RWPE1 (cell line): ENCODE measurements around the gene CFH.
A peak's percentile ranks its signal among the peaks of the same experiment; 100 is the strongest.

Source experiments
- CTCF ChIA-PET: fragments of 350-600 bp; sonication (Branson Sonifier 250); formaldehyde crosslinking; extraction: SDS; loops from one replicate; lab custom pipeline; 2021; lab: Yijun Ruan, JAX
- POLR2A ChIA-PET: fragments of 400-600 bp; formaldehyde crosslinking; extraction: SDS; loops from one replicate; lab custom pipeline; 2020; ENCODE audit warnings: antibody characterized with exemption; ENCODE audit not compliant: low non-redundant PET; lab: Yijun Ruan, JAX
- DNase-seq: peaks from one replicate; pipeline ENCODE4 v3.0.0; 2012; ENCODE audit warnings: low spot score
- H3K27ac ChIP-seq: fragments of 450-650 bp; 2 replicates; pipeline ENCODE4 v1.5.1; 2017
- CTCF ChIP-seq: fragments of 450-650 bp; conservative IDR thresholded peaks from 2 replicates; pipeline ENCODE4 v1.5.1; 2017; ENCODE audit warnings: low read depth, mild to moderate bottlenecking

The CFH gene

GRCh38 chr1:196659471-196659870, 7.6 kb downstream of the CFH start:
- CTCF ChIA-PET: interaction anchor here (0.6 kb wide), 1 partner anchor 374 kb away, joined by 3 read pairs; no protein-coding TSS in a partner anchor
- DNase-seq: no peak
- no peak overlapping the region for H3K27ac ChIP-seq
- POLR2A ChIA-PET: no interaction called here
- no peak for TF ChIP-seq CTCF

- DNase-seq: no peak
- CTCF ChIA-PET: interaction anchor here (0.5 to 2.1 kb wide), 13 partner anchors 8 to 512 kb away, joined by 3 to 35 read pairs (median 5); partner anchors contain the start of gene CFH
- POLR2A ChIA-PET: no interaction called here
- TF ChIP-seq CTCF: no peak
- no peak overlapping the region for H3K27ac ChIP-seq
Observed at GRCh38 chr1:196660272-196660671, 8.4 kb downstream of the CFH start.

- H3K27ac ChIP-seq: no peak overlapping the region
- TF ChIP-seq CTCF: peak; percentile 39
- peak; percentile 79 for DNase-seq
- POLR2A ChIA-PET: no interaction called here
- CTCF ChIA-PET: interaction anchor here (0.5 to 2.1 kb wide), 15 partner anchors 9 to 512 kb away, joined by 3 to 35 read pairs (median 4); partner anchors contain the start of gene CFH
Observed at GRCh38 chr1:196660852-196661251, 9.0 kb downstream of the CFH start.

GRCh38 chr1:196661345-196661744, 9.5 kb downstream of the CFH start:
- DNase-seq: no peak
- ChIA-PET CTCF (interaction anchor here (0.7 to 2.1 kb wide), 12 partner anchors 9 to 998 kb away, joined by 3 to 35 read pairs (median 3); partner anchors contain the start of gene CFH), POLR2A (no interaction called here)
- no peak overlapping the region for H3K27ac ChIP-seq
- no peak for TF ChIP-seq CTCF

GRCh38 chr1:196667131-196667530, 15.3 kb downstream of the CFH start:
- no peak for TF ChIP-seq CTCF
- DNase-seq: no peak
- ChIA-PET POLR2A (no interaction called here), CTCF (no interaction called here)
- H3K27ac ChIP-seq: no peak overlapping the region

- no peak overlapping the region for H3K27ac ChIP-seq
- no peak for DNase-seq
- POLR2A ChIA-PET: no interaction called here
- TF ChIP-seq CTCF: no peak
- CTCF ChIA-PET: no interaction called here
Observed at GRCh38 chr1:196669051-196669450, 17.2 kb downstream of the CFH start.
